ENCODE measurements around the gene PITPNC1. TPM values are rescaled to one million over a fixed set of nuclear protein-coding genes. Genes with fewer than 3 reads are reported as not detected.

Gene PITPNC1
- total RNA-seq, 1 experiment from 2014 or later: 4.2 TPM

GRCh38 chr17:67496286-67496685, 119.2 kb downstream of the PITPNC1 start:
- H3K27me3 ChIP-seq (replicated peaks; ENCODE audit: control insufficient read depth, insufficient read depth, low read length): no peaks in the 10 kb centered on the region
- no peak overlapping the region for H3K27ac Mint-ChIP-seq (ENCODE audit: unreplicated experiment)
- POLR2A ChIA-PET: no interaction called here
- no peaks in the 10 kb centered on the region for H3K4me1 ChIP-seq
- no peak overlapping the region for H3K4me3 Mint-ChIP-seq (ENCODE audit: unreplicated experiment)
- intact Hi-C loops (cut with micrococcal nuclease; ENCODE audit: unreplicated experiment): no loop called here
- H3K4me3 ChIP-seq (ENCODE audit: low read depth, low read length): no peak overlapping the region
- CTCF ChIA-PET: no interaction called here
- H3K36me3 Mint-ChIP-seq (ENCODE audit: insufficient read depth, unreplicated experiment): no peaks in the 10 kb centered on the region
- TF ChIP-seq CTCF (IDR thresholded peaks at IDR 0.05; ENCODE audit: insufficient read depth in 1 of 2, low read depth in 1 of 2, low read length in 1 of 2, severe bottlenecking in 1 of 2, unreplicated experiment in 1 of 2): no peak
- no peaks in the 10 kb centered on the region for H3K36me3 ChIP-seq (ENCODE audit: control insufficient read depth, insufficient read depth, low read length)
- H3K9me3 ChIP-seq: no peaks in the 10 kb centered on the region
- no peak for DNase-seq
- no peaks in the 10 kb centered on the region for H3K4me1 Mint-ChIP-seq (ENCODE audit: low read depth, unreplicated experiment)
- no peaks in the 10 kb centered on the region for H3K9me3 Mint-ChIP-seq (ENCODE audit: unreplicated experiment)
- no TSS peak for BruUV-seq (replicated peaks)
- H3K27me3 Mint-ChIP-seq (ENCODE audit: insufficient read depth, unreplicated experiment): no peaks in the 10 kb centered on the region

GRCh38 chr17:67499685-67500084, 122.6 kb downstream of the PITPNC1 start:
- no peak for DNase-seq
- ChIA-PET CTCF (no interaction called here), POLR2A (no interaction called here)
- Histone ChIP-seq H3K4me1 (no peaks in the 10 kb centered on the region), H3K27me3 (replicated peaks; ENCODE audit: control insufficient read depth, insufficient read depth, low read length) (no peaks in the 10 kb centered on the region), H3K9me3 (no peaks in the 10 kb centered on the region), H3K4me3 (ENCODE audit: low read depth, low read length) (no peak overlapping the region), H3K36me3 (ENCODE audit: control insufficient read depth, insufficient read depth, low read length) (no peaks in the 10 kb centered on the region)
- Mint-ChIP-seq H3K36me3 (ENCODE audit: insufficient read depth, unreplicated experiment) (no peaks in the 10 kb centered on the region), H3K4me3 (ENCODE audit: unreplicated experiment) (no peak overlapping the region), H3K27ac (ENCODE audit: unreplicated experiment) (no peak overlapping the region), H3K4me1 (ENCODE audit: low read depth, unreplicated experiment) (no peaks in the 10 kb centered on the region), H3K9me3 (ENCODE audit: unreplicated experiment) (no peaks in the 10 kb centered on the region), H3K27me3 (ENCODE audit: insufficient read depth, unreplicated experiment) (no peaks in the 10 kb centered on the region)
- intact Hi-C loops (cut with micrococcal nuclease; ENCODE audit: unreplicated experiment): no loop called here
- BruUV-seq (replicated peaks): no TSS peak
- TF ChIP-seq CTCF (IDR thresholded peaks at IDR 0.05; ENCODE audit: insufficient read depth in 1 of 2, low read depth in 1 of 2, low read length in 1 of 2, severe bottlenecking in 1 of 2, unreplicated experiment in 1 of 2): no peak

- Histone ChIP-seq H3K4me1 (no peaks in the 10 kb centered on the region), H3K4me3 (ENCODE audit: low read depth, low read length) (no peak overlapping the region), H3K9me3 (no peaks in the 10 kb centered on the region), H3K27me3 (replicated peaks; ENCODE audit: control insufficient read depth, insufficient read depth, low read length) (no peaks in the 10 kb centered on the region), H3K36me3 (ENCODE audit: control insufficient read depth, insufficient read depth, low read length) (no peaks in the 10 kb centered on the region)
- no peaks in the 10 kb centered on the region for H3K4me1 Mint-ChIP-seq (ENCODE audit: low read depth, unreplicated experiment)
- H3K27me3 Mint-ChIP-seq (ENCODE audit: insufficient read depth, unreplicated experiment): no peaks in the 10 kb centered on the region
- TF ChIP-seq CTCF (IDR thresholded peaks at IDR 0.05; ENCODE audit: insufficient read depth in 1 of 2, low read depth in 1 of 2, low read length in 1 of 2, severe bottlenecking in 1 of 2, unreplicated experiment in 1 of 2): no peak
- H3K36me3 Mint-ChIP-seq (ENCODE audit: insufficient read depth, unreplicated experiment): no peaks in the 10 kb centered on the region
- no peak for DNase-seq
- ChIA-PET CTCF (no interaction called here), POLR2A (no interaction called here)
- H3K4me3 Mint-ChIP-seq (ENCODE audit: unreplicated experiment): no peak overlapping the region
- intact Hi-C loops (cut with micrococcal nuclease; ENCODE audit: unreplicated experiment): no loop called here
- BruUV-seq (replicated peaks): no TSS peak
- no peaks in the 10 kb centered on the region for H3K9me3 Mint-ChIP-seq (ENCODE audit: unreplicated experiment)
- H3K27ac Mint-ChIP-seq (ENCODE audit: unreplicated experiment): no peak overlapping the region
Observed at GRCh38 chr17:67500261-67500660, 123.2 kb downstream of the PITPNC1 start.
